Activated naive CD8-positive, alpha-beta T cell treated with anti-CD3 and anti-CD28 coated beads, Interleukin-2, amount 50 U/mL, for 16 hours (primary cell): Measurements from ENCODE around the gene SLC24A4.

Source experiments
- DNase-seq: peaks from one replicate; pipeline ENCODE4 v3.0.0-alpha.2; 2020; ENCODE audit warnings: low read depth, low spot score

Gene SLC24A4

GRCh38 chr14:92500491-92500941 lies 177.6 kb downstream of the SLC24A4 start:
- DNase-seq = no peak

- no peak for DNase-seq
Observed at GRCh38 chr14:92501891-92502351, 179.0 kb downstream of the SLC24A4 start.

- no peak for DNase-seq
Observed at GRCh38 chr14:92502541-92503286, 179.7 kb downstream of the SLC24A4 start.

- DNase-seq = no peak
Observed at GRCh38 chr14:92503756-92504491, 181.0 kb downstream of the SLC24A4 start.

- DNase-seq = no peak
Observed at GRCh38 chr14:92505826-92506225, 182.9 kb downstream of the SLC24A4 start.

GRCh38 chr14:92506231-92506630 lies 183.3 kb downstream of the SLC24A4 start:
- DNase-seq = no peak

- DNase-seq = no peak
Observed at GRCh38 chr14:92507174-92507768, 184.3 kb downstream of the SLC24A4 start.

GRCh38 chr14:92510972-92511371 lies 188.0 kb downstream of the SLC24A4 start:
- DNase-seq = no peak

GRCh38 chr14:92511453-92512238 lies 188.7 kb downstream of the SLC24A4 start:
- no peak for DNase-seq

- no peak for DNase-seq
Observed at GRCh38 chr14:92512807-92513203, 189.8 kb downstream of the SLC24A4 start.

- DNase-seq = no peak
Observed at GRCh38 chr14:92513204-92513965, 190.4 kb downstream of the SLC24A4 start, which contains the start of gene RIN3. TSS of gene RIN3 (plus strand) at chr14:92513781. CDS start at chr14:92513933, 152 bp downstream.

GRCh38 chr14:92513966-92514843 lies 191.2 kb downstream of the SLC24A4 start:
- DNase-seq = no peak

- DNase-seq = no peak
Observed at GRCh38 chr14:92514844-92515514, 192.0 kb downstream of the SLC24A4 start.

- DNase-seq = no peak
Observed at GRCh38 chr14:92515546-92516343, 192.8 kb downstream of the SLC24A4 start.

GRCh38 chr14:92516344-92516965 lies 193.5 kb downstream of the SLC24A4 start:
- DNase-seq = no peak

GRCh38 chr14:92516966-92517506 lies 194.1 kb downstream of the SLC24A4 start:
- DNase-seq = no peak

GRCh38 chr14:92517761-92518160 lies 194.8 kb downstream of the SLC24A4 start:
- DNase-seq = no peak
